Neutrophil (primary cell): Measurements from ENCODE around the gene PTGDS.

ENCODE experiments used
- H3K27ac ChIP-seq: fragments of 200-600 bp; sonication (generic); 2 replicates; pipeline ENCODE4 v1.5.1; 2016; ENCODE audit warnings: mild to moderate bottlenecking, moderate library complexity
- H3K27me3 ChIP-seq: fragments of 200-600 bp; sonication (generic); 2 replicates; pipeline ENCODE4 v1.6.0; 2016; ENCODE audit warnings: mild to moderate bottlenecking
- H3K36me3 ChIP-seq: fragments of 200-600 bp; sonication (generic); 2 replicates; pipeline ENCODE4 v1.5.1; 2017
- H3K4me1 ChIP-seq, 2 experiments: fragments of 200-600 bp in 1 of 2; sonication (generic) in 1 of 2; 1 replicate in 1 of 2; 2 replicates in 1 of 2; pipeline versions ENCODE4 v1.5.1 to v1.6.1; 2013 to 2016; ENCODE audit warnings: low read depth in 1 of 2, low read length in 1 of 2, mild to moderate bottlenecking in 1 of 2, moderate library complexity in 1 of 2; ENCODE audit not compliant: control insufficient read depth in 1 of 2, insufficient read depth in 1 of 2
- H3K4me3 ChIP-seq, 2 experiments: fragments of 200-600 bp in 1 of 2; sonication (generic) in 1 of 2; 1 replicate in 1 of 2; 2 replicates in 1 of 2; pipeline ENCODE4 v1.5.1; 2013 to 2016; ENCODE audit warnings: low read depth in 1 of 2, low read length in 1 of 2, mild to moderate bottlenecking in 1 of 2, moderate library complexity in 1 of 2
- H3K9me3 ChIP-seq: fragments of 200-600 bp; sonication (generic); 2 replicates; pipeline ENCODE4 v1.5.1; 2016
- TF ChIP-seq, protein P1 (sequence below): fragments of 200-600 bp; sonication (generic); IDR thresholded peaks from 2 replicates; pipeline ENCODE4 v1.5.1; 2016; ENCODE audit warnings: antibody characterized with exemption

Gene PTGDS

GRCh38 chr9:136983656-136984314, 6.5 kb downstream of the PTGDS start:
- no peak overlapping the region for H3K27ac ChIP-seq
- TF ChIP-seq, protein P1, sequence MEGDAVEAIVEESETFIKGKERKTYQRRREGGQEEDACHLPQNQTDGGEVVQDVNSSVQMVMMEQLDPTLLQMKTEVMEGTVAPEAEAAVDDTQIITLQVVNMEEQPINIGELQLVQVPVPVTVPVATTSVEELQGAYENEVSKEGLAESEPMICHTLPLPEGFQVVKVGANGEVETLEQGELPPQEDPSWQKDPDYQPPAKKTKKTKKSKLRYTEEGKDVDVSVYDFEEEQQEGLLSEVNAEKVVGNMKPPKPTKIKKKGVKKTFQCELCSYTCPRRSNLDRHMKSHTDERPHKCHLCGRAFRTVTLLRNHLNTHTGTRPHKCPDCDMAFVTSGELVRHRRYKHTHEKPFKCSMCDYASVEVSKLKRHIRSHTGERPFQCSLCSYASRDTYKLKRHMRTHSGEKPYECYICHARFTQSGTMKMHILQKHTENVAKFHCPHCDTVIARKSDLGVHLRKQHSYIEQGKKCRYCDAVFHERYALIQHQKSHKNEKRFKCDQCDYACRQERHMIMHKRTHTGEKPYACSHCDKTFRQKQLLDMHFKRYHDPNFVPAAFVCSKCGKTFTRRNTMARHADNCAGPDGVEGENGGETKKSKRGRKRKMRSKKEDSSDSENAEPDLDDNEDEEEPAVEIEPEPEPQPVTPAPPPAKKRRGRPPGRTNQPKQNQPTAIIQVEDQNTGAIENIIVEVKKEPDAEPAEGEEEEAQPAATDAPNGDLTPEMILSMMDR = no peak
- peaks cover 99% of the 10 kb centered on the region for H3K27me3 ChIP-seq
- no peaks in the 10 kb centered on the region for H3K9me3 ChIP-seq
- H3K36me3 ChIP-seq = no peaks in the 10 kb centered on the region
- no peak overlapping the region for H3K4me3 ChIP-seq
- no peaks in the 10 kb centered on the region for H3K4me1 ChIP-seq

DNA sequence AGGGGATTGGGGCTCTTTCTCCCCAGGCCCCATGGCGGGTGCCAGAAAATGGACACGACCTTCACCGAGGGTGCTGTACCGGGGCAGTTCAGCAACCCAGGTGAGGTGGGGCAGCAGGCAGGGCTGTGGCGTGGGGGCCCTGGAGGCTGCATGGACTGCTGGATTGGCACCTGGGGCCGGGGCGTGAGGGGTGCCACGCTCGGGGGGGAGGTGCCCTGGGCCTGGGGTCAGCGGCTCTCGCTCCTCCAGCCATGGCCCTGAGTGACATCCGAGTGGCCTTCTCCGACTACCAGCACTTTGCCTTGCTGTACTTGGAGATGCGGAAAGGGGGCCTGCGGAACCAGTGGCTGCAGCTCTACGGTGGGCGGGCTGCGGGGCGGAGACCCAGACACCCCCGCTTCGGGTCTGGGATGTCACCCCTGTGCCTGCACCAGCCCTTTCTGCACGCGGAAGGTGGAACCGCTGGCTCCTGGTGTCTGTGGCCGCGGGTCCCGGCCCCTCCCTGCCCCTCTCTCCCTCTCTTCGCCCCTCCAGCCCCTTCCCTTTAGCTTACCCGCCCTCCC, 7.2 kb downstream of the PTGDS start:
- Histone ChIP-seq H3K4me1 (no peaks in the 10 kb centered on the region), H3K27ac (no peak overlapping the region), H3K27me3 (peaks cover 97% of the 10 kb centered on the region), H3K36me3 (no peaks in the 10 kb centered on the region), H3K4me3 (no peak overlapping the region), H3K9me3 (no peaks in the 10 kb centered on the region)
- TF ChIP-seq, protein P1 = no peak

DNA sequence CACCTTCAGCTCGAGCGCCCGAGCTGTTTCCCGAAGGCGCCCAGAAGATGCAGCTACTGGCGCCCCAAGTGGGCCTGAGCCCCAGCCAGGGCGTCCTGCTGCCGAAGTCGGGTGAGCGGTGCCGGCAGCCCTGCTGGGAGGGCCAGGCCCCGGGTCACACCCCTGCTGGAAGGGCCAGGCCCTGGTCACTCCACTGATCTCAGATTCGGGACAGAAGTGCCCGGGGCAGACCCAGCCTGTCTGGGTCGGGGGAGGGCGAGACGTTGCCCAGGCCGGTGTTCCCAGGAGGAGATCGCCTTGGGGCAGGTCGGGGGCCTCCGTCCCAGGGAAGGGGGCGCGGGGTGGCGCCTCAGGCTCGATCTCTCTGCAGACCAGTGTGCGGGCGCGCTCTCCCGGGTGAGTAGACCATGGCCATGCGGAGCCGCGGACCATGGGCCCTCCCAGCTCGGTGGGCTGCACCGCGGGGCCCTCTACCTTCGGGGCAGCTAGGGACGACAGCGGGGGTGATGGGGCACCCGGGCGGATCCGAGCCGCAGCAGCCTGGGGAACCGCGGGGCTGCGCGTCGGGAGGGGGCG, 7.8 kb downstream of the PTGDS start:
- Histone ChIP-seq H3K36me3 (no peaks in the 10 kb centered on the region), H3K27ac (no peak overlapping the region), H3K4me1 (no peaks in the 10 kb centered on the region), H3K4me3 (no peak overlapping the region), H3K9me3 (no peaks in the 10 kb centered on the region), H3K27me3 (peaks cover 97% of the 10 kb centered on the region)
- TF ChIP-seq, protein P1 = no peak

GRCh38 chr9:136985853-136986252, 8.5 kb downstream of the PTGDS start:
- no peaks in the 10 kb centered on the region for H3K9me3 ChIP-seq
- peaks cover 98% of the 10 kb centered on the region for H3K27me3 ChIP-seq
- TF ChIP-seq, protein P1 = no peak
- no peaks in the 10 kb centered on the region for H3K4me1 ChIP-seq
- no peaks in the 10 kb centered on the region for H3K36me3 ChIP-seq
- no peak overlapping the region for H3K4me3 ChIP-seq
- H3K27ac ChIP-seq = no peak overlapping the region

GRCh38 chr9:136988872-136989271, 11.6 kb downstream of the PTGDS start:
- Histone ChIP-seq H3K27me3 (peaks cover 72% of the 10 kb centered on the region), H3K9me3 (no peaks in the 10 kb centered on the region)
- TF ChIP-seq, protein P1 = no peak

More at GRCh38 chr9:136988872-136989271, 11.6 kb downstream of the PTGDS start:
- Histone ChIP-seq H3K36me3 (no peaks in the 10 kb centered on the region), H3K27ac (no peak overlapping the region), H3K4me1 (peaks cover 17 to 24% of the 10 kb centered on the region in 2 experiments), H3K4me3 (no peak overlapping the region)
